HPDE6-E6E7 (cell line): ENCODE results near the gene PTP4A2.
"Not testable (repeated sequence)": the region's sequence is repeated elsewhere in the genome, so short reads cannot be mapped to it uniquely, and the experiment has no call there.

Experiments
- DNase-seq: peaks from one replicate; pipeline ENCODE4 v3.0.0; 2011; ENCODE audit warnings: missing footprints; ENCODE audit errors: extremely low spot score

Gene PTP4A2

GRCh38 chr1:31949862-31950261, 11.7 kb upstream of the PTP4A2 start:
- DNase-seq, result no peak

- DNase-seq, result not testable (repeated sequence)
Measured at GRCh38 chr1:31945677-31946076, 7.5 kb upstream of the PTP4A2 start.

- no peak for DNase-seq
Measured at GRCh38 chr1:31944205-31945089, 6.3 kb upstream of the PTP4A2 start.

GRCh38 chr1:31943546-31944184, 5.5 kb upstream of the PTP4A2 start:
- DNase-seq, result no peak

GRCh38 chr1:31942061-31942460, 3.9 kb upstream of the PTP4A2 start:
- not testable (repeated sequence) for DNase-seq

GRCh38 chr1:31939484-31940329, 1.5 kb upstream of the PTP4A2 start:
- peak; percentile 88 for DNase-seq

- DNase-seq, result no peak
Measured at GRCh38 chr1:31937300-31938183, 626 bp downstream of the PTP4A2 start.

GRCh38 chr1:31936981-31937299, 1.2 kb downstream of the PTP4A2 start:
- DNase-seq, result no peak

- DNase-seq, result no peak
Measured at GRCh38 chr1:31936278-31936980, 1.7 kb downstream of the PTP4A2 start.

- no peak for DNase-seq
Measured at GRCh38 chr1:31934706-31935629, 3.2 kb downstream of the PTP4A2 start.

GRCh38 chr1:31932491-31933316, 5.5 kb downstream of the PTP4A2 start:
- DNase-seq, result no peak

GRCh38 chr1:31931593-31932225, 6.5 kb downstream of the PTP4A2 start:
- DNase-seq, result peak; percentile 58

GRCh38 chr1:31930836-31931592, 7.2 kb downstream of the PTP4A2 start:
- no peak for DNase-seq

- no peak for DNase-seq
Measured at GRCh38 chr1:31927661-31927980, 10.5 kb downstream of the PTP4A2 start.

- no peak for DNase-seq
Measured at GRCh38 chr1:31926853-31927660, 11.1 kb downstream of the PTP4A2 start.

GRCh38 chr1:31926252-31926651, 11.9 kb downstream of the PTP4A2 start:
- no peak for DNase-seq

GRCh38 chr1:31925824-31926223, 12.3 kb downstream of the PTP4A2 start:
- not testable (repeated sequence) for DNase-seq
